ENCODE measurements around the gene CADPS.

The CADPS gene

DNA sequence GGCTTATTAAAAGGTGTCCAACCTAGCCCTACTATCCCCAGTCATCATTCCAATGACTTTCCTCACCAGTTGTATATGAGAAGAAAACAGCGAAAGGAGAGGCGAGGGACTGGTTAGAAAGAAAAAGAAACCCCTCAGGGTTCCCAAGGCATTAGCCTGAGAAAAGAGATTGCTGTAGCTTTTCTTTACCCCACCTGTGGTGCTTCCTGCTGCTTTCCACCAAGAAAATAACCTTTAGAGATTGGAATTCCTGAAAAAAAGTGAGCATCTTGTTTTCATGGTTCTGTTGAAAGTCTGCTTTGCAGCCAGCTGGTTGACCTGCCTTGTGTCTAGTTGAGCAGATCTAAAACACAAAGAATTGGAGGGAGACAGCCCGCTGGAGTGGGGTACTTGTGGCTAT lies 196.4 kb downstream of the CADPS start:
- no peak for DNase-seq

DNA sequence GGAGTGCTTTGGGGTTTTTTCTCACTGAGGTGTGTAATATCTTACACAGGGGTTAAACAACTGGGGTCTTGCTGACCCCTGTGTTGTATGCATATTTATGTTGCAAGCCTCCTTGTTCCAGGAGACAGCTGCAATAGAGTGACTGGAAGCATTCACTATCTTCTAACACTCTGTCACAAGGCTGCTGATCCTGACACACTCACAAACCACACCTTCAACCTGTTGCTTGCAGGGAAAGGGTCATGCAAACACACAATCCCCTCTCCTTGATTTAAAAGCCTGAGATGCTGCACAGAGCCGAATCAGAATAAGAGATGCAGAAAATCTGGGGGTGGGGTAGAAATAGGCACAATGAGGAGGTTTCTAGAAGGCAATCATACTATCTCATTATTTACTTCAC lies 197.3 kb downstream of the CADPS start:
- no peak for DNase-seq

DNA sequence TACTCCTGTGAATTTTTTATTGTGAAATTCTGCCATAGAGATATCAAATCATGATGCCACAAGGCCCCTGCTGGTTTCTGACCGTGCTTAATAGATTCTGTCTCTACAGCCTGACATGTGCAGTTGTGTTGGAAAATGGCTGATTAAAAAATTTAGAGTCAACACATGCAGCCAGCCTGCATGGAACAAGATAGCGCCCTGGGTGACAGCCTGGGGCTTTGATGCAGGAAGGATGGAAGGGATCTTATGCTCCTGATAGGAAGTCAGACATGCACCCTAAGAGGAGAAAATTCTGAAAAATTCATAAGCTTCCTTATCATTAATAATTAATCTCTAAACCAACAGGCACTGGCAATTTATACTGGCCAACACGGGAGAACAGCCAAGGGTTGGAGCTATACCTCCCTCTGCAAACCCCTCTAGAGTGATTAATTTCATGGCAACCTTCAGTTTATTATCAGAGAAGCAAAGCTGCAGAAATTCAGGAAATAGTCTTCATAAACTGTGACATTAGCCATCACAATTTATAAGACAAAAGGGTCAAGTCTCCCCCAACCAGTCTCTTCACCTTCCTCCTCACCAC lies 198.4 kb downstream of the CADPS start:
- DNase-seq = no peak

DNA sequence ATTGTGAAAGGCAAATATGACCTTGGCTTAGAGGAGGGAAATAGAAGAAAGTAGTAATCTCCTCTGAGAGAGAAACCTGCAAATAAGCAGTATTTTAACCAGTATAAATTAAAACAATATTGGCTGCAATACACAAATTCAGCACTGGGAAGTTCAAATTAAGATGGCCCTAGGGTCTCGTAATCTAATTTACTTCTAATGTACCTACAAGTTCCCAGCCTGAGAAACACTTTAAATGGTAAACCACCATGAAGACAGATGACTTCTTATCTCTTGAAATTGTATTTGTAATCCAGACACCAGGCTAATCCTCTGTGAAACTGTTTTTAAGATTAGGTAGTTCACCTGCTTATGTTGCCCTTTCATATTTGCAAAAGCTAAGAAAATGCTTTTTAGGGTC lies 199.7 kb downstream of the CADPS start:
- DNase-seq = no peak

DNA sequence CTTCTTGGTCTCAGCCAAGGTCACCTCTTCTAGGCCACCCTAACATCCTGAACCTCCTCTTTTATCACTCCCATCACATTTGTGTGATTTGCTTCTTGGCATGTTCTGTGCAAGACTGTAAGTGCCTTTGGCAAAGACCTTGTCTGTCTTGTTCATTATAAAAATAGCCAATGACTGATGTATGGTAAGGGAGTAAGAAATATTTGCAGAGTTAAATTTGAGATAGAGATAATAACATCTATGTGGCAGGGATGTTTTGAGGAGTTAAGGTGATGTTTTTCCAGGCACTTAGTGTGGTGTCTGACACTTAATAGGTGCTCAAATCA lies 202.3 kb downstream of the CADPS start:
- DNase-seq = no peak

DNA sequence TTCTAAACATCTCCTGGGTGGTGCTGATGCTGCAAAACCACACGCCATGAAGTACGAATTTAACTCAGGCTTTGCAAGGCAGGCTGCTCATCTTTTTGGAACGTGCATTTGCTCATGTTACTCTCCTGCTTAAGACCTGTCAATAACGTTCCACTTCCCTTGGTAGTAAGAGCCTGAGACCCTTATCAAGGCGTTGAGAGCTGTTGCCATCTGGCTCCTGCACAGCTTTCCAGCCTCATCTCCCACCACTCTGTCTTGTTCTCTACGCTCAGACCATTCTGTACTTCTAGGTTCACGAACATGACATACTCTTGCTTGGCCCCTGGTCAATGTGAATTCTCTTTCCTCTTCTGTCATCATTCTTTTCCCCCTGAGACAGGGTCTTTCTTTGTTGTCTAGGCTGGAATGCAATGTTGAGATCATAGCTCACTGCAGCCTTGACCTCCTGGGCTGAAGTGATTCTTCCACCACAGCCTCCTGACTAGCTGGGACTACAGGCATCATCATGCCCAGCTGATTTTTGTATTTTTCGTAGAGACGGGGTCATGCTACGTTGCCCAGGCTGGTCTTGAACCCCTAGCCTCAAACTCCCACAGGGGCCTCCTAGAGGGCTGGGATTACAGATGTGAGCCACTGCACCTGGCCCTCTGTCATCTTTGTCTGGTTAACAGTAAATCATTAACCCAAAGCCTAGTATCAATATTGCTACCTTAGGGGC lies 202.8 kb downstream of the CADPS start:
- no peak for DNase-seq

DNA sequence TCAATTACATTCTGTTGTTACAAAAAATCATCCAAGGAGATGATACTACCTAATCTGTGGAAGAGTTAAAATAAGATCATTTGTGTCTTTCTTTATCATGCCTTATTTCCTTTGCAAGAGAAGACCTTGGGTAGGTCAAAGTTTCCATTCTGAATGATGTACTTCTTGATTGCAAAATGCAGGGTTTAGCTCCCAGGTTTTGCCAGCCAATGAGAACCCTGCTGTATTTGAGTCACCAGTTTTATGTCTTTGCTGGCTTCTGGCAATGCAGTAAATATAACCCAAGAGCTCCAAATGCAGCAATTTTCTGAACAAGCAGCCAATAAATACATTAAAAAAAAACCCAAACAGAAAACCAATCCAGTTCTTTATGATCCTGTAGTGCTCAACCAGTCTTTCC lies 204.9 kb downstream of the CADPS start:
- no peak for DNase-seq

DNA sequence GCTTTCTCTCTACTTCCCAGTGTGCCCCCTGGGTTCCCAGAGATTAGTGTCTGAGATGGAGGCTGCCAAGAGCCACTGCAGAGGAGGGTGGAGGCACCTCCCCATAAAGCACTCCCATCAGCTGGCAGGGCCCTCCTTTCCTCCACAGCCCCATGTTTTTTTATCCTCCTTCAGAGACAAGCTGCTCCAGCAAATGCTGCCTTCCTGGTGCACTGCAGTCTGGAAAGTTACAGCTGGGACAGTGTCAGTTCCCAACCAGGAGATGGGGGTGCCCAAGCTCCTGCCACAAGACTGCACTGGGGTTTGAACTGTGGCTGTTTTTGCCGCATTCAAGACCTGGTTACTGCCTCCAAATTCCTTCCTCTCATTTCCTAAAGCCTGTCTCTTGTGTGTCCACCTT lies 206.1 kb downstream of the CADPS start:
- no peak for DNase-seq

DNA sequence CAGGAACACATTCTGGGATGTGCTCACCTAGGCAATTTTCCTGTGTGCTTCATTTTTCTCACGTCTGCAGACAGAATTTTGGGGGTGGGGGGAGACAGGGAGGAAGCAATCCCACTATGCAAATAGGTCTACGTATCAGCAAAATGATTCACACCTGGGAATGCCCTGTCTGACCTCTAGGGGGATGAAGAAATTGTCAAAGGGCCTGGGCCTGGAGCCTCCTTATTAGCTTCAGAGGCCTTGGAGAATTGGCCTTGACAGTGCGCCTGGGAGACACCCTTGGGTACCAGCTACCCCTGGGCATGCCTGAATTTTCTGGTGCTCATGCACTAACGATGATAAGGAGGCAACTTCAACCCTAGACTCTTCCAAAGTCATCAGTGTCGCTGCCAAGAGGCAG lies 207.5 kb downstream of the CADPS start:
- DNase-seq = no peak

DNA sequence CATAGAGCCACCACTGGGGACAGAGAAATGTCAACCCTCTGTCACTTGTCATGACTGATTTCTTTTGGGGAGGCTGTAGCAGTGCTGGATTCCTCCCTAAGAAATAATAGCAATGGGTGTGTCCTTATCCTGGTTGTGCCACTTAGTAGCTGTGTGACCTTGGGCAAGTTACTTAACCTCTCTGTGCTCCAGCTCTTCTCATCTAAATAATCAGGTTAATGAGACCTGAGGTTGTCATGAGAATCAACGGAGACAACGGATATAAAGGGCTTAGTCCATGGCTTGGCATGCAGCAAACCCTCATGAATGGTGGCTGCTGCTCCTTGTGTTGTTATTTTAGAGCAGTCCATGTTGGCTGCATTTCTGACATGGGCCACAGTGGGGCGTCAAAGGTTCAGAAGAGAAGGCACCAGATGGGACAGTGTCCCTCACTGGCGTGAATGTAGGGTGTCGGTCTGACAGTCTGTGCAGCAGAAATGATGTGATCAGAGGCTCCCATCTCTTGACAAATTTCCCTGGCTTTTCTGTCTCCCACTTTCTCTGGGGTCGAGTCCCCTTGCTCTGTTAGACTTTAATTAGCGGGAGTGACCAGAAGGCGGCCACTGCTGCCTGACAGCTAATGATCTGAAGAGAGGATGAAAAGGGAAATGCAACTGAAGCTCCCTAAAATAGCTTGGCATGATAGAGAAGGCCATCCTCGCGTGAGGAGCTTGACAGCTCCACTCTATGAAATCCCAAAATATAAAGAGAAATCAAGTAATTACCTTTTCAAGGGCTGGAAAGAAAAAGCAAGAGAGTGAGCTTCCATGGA lies 209.4 kb downstream of the CADPS start:
- no peak for DNase-seq

DNA sequence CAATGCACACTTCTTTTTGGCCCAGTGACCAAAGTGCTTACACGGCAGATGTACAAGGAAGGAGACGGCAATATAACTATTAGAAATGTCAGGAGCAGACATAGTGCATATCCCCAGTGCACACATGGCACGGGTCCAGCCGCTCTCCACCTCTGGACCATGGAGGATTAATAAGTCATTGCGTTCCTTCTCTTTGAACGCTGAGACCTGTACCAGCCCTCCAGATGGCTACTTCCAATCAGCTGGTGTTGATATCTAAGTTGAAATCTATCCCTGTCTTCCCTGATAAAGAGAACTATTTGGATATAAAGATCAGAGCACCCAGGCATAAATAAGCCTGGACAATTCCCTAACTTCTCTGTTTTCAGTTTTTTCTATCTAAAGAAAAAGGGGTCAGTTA lies 212.5 kb downstream of the CADPS start:
- DNase-seq = no peak

DNA sequence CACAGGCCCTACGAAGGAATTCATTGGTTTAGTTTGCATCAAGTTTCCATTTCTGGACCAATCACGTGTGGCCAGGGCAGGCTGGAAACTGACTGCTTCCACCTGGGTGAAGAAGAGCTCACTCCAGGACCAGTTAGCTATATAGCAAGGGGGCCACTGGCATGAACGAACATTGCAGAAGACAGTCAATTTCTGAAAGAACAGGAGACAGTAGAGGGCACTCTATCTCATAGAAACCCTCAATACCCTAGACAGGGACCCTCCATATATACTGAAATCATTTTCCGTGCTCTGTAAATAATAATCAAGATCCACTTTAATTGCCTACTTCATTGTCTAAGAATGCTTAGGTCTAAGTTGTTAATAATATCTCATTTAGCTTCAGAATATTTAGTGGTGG lies 215.6 kb downstream of the CADPS start:
- no peak for DNase-seq

DNA sequence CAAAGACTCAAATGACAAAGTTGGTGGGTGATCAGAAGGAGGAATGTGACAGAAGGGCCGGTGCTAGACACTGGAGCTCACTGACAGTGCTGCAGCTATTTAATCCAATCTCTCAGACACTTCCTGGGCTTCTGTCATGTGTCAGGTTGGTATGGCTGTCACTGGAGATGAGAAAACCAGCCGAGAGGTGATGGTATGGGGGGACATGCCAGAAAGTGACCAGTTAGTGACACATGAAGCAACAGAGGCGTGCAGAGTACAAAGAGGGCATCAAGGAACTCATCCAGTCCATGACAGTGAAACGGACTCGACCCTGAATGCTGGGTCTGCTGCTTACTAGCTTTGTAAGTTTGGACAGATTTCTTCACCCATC lies 219.5 kb downstream of the CADPS start:
- DNase-seq = no peak

DNA sequence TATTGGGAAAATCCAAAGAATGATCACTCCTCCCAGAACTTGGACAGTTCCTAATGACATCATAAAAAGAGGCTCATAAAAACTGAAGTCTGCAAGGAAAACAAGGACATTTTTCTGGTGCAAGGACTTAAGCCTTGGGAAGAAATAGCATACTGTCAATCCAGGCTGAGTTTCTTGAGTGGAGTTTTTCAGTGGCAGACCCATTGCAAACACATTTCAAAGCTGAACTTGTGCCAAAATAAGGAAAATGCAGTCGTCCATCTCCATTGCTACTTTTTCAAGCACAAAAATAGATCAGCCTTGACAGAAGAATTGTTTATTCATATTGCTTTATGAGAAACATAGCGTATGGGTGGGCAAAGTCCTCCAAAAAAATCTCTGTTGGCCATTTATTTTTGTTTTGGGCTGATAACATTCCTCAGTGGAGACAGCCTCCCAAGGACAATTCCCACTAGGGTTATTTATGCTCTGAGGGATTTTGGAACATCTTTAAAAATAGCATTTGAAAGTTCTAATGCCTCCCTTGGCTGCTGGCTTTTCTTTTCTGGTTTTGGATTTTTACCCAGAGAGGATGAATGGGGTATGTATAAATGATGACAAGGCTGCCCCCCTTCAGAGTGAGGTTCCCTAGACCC lies 220.0 kb downstream of the CADPS start:
- DNase-seq = no peak

DNA sequence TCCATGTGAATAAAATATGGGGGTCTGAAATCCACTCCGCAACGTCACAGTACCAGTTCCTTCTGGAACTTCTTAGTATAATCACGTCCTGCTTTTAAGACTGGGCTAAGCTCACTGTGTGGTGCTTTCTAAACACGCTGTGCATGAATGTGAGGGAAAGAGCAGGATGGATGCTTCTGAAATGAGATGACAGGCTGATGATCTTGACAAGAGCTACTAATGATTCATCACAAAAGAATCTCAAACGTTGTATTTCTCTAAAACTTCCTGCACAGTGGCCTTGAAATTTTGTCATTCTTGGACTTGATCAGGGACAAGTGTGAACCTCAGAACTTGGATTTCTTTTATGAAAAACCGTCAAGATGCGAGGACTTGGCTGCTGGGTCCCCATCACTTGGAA lies 221.4 kb downstream of the CADPS start:
- no peak for DNase-seq

DNA sequence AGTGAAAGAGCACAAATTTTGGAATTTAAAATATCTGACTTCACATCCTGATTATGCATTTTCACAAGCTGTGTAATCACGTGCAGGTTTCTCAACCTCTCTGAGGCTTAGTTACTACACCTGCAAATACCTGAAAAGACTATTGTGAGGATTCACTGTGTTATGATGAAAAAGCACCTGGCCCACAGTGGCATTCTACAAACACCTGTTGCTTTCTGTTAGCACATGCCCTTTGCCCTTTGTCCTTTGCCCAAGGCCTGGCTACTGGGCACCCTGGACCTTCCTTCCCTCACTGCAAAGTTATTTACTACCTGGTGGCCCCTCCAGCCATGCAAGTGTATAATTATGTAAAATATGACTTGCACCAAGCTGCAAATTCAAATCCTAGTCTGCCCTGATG lies 227.5 kb downstream of the CADPS start:
- no peak for DNase-seq

DNA sequence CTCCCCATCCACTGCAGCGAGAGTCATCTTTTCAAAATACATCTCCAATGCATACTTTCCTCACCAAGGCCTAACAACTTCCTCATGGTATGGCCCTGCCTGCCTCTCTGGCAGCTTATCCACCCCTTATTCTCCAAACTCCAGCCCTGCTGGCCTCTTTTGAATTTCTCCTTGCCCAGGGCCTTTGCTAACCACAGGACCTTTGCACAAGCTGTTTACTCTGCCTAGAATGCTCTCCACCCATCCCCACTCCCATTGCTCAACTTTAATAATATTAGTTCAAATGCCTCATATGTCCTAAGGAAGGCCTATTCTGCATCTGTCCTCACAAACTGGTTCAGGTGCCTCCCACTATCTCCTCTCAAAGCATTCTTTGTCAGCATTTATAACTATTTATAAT lies 230.7 kb downstream of the CADPS start:
- no peak for DNase-seq

DNA sequence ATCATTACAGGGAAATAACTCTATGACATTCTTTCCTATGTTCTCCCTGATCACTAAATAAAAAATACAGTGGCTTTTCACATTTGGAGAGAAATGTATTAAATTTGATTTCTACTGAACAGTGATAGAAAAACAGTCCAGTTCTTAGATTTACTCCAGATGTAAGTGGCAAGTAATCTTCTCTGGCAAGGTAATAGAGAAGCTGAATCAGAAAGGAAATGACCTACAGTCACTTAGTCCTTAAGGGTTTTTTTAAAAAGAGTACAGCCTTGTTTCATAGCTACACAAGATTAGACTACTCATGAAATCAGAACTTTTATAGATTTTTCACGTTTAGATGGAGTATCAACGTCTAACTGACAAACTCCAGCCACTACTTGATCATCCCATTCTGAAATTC lies 236.9 kb downstream of the CADPS start:
- no peak for DNase-seq

DNA sequence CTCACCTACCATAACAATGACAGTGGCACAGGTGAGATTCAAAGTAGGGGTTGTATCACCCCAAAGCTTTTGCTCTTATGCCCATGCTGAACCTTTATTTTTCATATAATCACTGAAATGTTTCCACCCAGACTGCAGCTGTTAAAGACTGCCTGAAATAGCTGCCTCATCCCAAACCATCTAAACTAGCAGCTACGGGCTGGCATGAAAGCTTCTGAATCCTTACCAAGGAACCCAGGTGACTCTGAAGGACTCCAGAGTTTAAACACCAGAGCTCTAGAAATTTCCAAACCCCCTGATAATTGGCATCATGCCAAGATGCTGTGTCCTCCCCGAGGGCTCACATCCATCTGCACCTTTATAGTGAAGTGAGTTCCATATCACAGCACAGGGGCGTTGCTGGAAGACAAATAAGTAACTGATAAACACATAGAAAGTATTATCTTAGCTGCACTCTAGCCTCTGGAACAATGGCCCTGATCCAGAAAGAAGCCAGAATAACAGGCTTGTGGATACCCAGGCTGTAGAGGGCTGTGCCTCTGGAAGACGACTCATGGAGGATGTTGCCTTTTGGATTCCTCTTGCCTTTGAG lies 238.9 kb downstream of the CADPS start:
- DNase-seq = no peak

DNA sequence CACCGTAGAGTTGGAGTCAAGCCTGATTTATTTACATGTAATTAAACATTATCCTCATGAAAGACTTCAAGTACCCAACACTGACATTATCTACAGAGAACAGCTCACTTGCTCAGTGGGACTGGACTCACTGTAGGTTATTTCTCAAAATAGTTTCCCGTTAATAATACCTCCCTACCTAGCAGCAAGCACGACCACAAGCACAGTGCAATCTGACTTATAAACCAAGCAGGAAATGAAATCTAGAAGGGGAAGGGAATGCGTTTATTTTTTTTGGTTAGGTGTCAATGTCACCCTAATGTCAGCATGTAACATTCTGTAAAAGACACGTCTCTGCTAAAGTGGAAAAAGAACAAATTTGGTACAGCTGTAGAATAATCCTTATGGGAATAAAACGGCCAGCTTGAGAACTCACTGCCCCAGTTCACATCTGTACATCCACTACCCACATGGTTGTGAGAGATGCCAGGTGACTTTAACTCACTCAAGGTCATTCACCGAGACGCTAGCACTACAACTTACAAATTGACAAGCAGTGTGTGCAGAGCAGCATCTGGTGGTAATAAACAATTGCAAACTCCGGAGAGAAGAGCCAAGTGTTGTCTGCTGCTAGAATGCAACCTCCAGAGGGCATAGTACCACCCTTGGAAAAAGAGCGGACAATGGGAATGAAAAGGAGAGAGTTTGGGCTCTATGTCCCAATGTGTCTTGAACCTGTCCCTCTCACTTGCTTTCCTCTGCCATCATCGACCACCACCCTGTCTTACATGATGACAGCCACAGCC lies 242.5 kb downstream of the CADPS start:
- no peak for DNase-seq

DNA sequence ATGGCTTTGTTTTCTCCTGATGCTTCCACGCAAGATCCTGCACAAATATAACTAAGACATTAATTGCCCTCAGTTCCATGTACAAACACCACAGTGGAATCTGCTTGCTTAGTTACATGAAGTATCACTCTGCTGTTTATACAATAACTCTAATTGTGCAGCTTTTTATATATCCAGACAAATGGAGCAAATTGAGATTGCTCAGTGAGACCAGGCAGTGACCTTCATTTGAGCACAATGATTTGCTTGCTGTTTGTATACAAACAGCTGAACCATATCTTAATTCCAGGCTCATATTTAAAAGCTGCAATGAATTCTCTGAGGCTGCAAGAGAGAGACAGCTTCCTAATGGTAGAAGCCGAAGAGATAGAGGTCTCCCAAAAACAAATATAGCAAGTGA lies 243.7 kb downstream of the CADPS start:
- DNase-seq = no peak

DNA sequence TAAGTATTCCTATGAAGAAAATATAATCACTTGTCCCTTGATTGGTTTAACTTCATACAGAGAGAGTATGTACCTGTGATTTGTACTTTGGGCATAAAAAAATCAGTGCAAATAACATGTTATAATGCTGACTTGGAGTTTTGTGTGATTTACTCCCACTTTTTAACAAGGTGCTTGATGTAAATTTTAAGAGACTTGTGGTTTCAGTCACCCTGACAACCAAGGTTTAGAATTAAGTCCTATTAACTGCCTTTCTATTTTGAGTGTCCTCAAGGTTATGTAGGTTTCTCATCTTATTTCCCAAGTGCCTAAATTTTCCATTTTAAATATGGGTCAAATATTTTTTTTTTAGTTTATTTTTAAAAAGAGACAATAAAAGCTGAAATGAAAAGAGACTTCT lies 244.6 kb downstream of the CADPS start:
- DNase-seq = no peak

DNA sequence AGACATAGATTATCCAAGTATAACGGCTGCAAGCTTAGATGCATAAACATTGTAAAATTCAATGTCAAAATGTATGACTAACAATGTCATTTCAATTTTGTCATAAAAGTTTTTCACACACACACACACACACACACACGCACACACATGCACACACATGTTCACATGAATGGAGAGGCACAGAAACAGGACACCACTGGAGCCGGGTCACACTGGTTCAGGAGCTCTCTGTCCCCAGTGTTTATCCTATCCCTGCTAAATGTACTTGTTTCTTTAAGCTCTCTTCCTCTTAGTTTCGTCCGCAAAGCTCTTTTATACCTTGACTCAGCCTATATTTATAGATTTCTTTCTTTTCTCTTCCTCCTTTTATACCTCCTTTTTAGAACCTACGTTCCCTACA lies 249.9 kb downstream of the CADPS start:
- no peak for DNase-seq
